Measurements from ENCODE around the gene MED19.
"Not testable (repeated sequence)": the region's sequence is repeated elsewhere in the genome, so short reads cannot be mapped to it uniquely, and the experiment has no call there.

Gene MED19, protein sequence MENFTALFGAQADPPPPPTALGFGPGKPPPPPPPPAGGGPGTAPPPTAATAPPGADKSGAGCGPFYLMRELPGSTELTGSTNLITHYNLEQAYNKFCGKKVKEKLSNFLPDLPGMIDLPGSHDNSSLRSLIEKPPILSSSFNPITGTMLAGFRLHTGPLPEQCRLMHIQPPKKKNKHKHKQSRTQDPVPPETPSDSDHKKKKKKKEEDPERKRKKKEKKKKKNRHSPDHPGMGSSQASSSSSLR

DNA sequence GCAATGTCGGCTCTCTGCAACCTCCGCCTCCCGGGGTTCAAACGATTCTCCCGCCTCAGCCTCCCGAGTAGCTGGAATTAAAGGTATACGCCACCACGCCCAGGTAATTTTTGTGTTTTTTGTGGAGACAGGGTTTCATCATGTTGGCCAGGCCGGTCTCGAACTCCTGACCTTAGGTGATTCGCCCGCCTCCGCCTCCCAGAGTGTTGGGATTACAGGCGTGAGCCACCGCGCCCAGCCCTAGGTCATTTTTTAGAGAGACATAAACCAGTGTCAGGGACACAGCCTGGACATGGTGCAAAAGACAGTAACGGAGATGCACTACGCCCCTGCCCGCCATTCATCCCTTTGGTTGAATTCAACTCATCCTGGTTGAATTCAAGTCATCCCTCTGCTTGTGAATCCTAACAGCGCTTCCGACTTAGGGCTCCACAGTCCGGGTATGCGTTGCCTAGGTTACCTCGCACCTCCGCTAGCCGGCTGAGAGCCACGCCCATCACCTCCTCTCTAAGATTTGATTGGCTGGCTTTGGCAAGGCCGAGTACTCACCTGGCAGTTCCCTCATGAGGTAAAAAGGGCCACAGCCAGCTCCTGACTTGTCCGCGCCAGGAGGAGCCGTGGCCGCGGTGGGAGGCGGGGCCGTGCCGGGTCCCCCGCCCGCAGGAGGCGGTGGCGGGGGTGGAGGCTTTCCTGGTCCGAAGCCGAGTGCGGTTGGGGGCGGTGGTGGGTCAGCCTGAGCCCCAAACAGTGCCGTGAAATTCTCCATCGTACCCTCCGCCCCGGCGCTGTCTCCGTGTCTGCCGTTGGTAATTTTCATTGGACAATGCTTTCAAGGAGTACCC lies at the start of gene MED19:
TSS of gene MED19 (minus strand) at position 802 of the 842 bp plus-strand sequence. CDS start at position 766, 36 bp downstream.
- peak; percentile 46 to 56 (median 48) for DNase-seq (ENCODE audit: low read depth in 3 of 3)

DNA sequence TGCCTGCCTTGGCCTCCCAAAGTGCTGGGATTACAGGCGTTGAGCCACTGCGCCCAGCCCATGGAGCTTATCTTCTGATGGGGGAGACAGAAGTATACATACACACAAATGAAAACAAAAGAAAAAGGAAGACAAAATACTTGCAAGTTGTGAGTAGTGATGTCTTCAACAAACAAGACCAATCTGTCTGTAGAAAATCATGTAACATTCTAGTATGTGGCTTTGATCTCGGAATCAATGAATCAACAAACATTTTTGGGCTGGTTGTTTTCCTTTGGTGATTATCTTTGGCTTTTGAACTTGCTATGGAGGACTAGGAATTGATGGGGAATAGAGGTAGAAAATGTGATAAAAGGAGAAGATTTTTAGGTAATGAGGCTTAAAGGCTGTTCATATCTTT lies 46.2 kb upstream of the MED19 start:
- DNase-seq (ENCODE audit: low read depth in 3 of 3), result no peak

DNA sequence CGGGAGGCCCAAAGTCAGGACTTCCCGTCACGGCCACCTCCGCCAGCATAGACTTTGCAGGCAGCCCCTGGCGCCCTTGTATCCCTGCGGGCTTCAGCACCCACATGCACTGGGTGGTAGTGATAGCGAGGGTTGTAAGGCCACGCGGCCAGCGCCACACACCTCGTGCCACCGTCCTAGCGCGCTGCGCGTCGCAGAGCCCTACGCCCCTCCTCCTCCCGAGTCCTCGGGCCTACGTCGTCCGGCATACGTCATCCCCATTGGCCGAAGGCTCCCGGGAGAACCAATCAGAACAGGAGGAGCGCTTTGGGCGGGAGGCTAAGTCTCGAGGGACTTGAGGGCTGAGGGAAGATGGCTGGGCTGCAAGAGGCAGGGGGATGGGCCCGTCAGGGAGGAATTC lies 40.9 kb upstream of the MED19 start:
- no peak for DNase-seq (ENCODE audit: low read depth in 3 of 3)

DNA sequence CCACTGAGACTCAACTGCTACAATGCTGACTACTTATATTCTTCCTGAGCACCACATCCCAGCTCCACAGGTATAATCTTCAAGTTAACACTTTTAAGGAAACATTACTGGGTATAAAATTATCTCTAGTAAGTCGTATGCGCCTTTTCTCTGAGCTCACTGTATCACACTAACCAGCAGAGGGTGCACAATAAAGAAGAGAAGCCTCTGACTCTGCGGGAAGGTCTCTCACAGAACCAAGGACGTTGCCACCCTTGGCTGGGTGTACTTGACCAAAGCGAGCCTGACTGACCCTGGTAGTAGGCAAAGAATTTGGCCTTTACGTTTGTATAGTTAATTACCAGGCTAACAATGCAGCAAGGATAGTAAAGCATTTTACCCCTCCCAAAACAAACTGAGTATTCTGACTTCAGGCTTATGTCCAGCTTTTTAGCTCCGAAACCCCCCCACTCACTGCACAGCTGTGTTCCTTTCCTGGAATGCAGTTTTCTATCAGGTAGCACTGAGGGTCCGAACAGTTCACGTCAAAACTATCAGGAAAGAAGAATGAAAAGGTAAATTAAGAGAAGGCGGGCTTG lies 39.8 kb upstream of the MED19 start, which contains the start of gene BTBD18:
TSS of gene BTBD18 (minus strand) at position 144 of the 578 bp plus-strand sequence. CDS start 631 bp downstream, outside the sequence.
- no peak for DNase-seq (ENCODE audit: low read depth in 3 of 3)

DNA sequence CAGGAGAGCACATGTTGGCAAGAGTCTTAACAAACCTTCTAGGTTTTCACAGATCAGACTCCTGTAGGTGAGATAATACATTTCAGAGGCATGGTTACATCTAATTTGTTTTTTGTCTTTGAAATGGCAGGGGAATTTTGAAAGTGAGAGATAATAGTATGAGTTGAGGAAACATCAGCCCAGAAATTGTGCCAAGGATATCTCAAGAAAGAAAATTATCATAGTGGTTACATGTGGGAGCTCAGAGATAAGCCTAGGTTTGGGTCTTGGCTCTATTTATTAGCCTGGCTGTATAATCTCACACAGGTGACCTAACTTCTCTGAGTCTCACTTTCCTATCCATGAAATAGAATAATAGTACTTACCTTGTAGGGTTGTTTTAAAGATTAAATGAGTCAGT lies 39.2 kb upstream of the MED19 start:
- DNase-seq (ENCODE audit: low read depth in 3 of 3), result no peak

DNA sequence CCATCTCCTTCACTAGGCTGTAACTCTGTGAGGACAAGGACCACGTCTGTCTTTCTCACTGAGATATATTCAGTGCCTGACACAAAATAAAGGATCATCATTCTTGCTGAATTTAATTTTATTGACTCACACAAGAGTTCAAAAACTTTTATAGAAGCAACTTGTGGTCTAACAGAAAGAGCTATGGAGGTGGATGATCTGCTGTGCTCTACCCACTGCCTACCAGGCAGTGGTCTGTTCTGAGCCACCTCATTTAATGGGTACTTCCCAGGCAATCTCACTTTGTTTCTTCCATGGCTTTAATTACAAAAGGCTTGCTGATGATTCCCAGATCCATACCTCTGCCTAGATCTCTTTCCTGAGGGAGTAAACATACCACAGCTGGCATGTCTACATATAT lies 34.9 kb upstream of the MED19 start:
- no peak for DNase-seq (ENCODE audit: low read depth in 3 of 3)

DNA sequence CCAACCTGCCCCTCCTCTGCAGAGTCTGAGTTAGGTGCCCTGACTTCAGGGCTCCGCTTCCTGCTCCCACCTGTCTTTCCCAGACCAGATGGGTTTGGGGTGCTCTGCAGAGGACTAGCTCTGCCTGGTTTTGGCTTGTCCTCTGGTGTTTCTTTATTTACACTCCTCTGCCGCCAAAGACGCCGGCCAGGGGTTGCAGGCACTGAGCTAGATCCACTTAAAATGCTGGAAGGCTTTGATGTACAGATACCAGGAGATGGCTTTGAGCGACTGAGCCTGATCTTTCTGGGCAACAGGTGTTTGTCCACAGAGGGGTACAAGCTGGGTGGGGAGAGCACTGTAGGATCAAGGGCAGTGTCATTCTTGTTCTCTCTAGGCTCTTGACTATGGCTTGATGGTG lies 33.2 kb upstream of the MED19 start:
- no peak for DNase-seq (ENCODE audit: low read depth in 3 of 3)

DNA sequence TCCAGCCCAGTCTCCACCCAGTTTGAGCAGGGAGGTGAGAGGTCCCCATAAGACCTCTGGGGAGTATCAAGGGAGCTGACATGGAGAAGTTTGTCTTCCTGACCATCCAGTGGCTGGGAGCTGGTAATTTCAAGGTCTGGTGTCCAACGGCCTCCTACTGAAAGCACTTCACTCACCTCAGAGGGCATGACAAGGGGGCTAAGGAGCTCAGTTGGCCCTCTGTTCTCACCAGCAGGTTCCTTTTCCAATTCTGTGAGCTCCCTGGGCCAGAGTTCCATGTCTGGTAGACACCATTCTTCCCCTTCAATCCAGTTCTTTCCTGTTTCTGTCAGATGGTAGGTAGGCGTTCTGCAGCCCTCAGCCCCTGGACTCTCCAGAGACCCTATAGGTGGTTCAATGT lies 32.3 kb upstream of the MED19 start:
- DNase-seq (ENCODE audit: low read depth in 3 of 3), result no peak

DNA sequence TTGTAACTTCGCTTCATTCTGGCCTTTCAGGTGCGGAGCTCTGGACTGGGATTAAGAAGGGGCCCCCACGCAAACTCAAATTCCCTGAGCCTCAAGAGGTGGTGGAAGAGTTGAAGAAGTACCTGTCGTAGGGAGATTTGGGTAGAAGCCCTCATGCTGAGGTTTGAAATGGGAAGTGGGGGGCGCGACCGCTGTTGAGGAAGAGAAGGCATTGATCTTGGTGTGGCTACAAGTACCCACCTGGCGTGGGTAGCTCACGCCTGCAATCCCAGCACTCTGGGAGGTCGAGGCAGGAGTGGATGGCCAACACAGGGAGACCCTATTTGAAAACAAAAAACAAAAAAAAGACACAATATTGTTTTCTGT lies 30.1 kb upstream of the MED19 start:
- peak in 1 of 3 experiments; percentile 19 for DNase-seq (ENCODE audit: low read depth in 3 of 3)

DNA sequence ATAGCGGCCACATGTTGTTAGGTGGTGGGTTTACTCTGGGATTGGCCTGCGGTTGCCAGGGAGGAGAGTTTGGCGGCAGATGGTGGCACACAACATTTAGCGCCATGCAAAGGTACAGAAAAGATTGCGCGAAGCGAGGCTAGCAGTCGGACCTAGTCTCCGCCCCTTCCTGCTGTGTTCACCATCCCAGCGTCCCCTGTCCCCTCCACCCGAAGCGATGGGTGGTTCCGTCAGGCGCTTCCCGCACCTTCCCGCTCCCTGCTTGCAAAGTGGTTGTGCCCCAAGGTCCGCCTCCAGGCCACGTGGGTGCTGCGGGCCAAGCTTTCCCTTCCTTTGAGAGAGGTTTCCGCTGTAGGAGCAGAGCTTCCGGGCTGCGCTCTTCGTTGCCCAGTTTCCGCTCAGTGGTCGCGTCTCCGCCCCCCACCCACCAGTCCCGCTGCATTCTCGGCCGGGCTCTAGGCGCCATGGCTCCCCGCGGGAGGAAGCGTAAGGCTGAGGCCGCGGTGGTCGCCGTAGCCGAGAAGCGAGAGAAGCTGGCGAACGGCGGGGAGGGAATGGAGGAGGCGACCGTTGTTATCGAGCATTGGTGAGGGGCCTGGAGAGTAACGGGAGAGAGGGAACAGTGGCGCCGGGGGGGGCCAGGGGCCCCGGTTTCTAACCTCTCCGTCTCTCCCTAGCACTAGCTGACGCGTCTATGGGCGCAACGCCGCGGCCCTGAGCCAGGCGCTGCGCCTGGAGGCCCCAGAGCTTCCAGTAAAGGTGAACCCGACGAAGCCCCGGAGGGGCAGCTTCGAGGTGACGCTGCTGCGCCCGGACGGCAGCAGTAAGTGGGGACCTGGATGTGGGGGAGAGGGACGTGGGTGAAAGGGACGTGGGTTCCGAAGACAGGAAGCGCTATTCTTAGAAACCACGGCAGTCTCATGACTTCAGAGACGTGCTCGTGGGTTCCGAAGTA lies 29.4 kb upstream of the MED19 start, which contains the start of gene SELENOH:
TSS of gene SELENOH (plus strand) at position 360 of the 955 bp plus-strand sequence. CDS start at position 465, 105 bp downstream.
- DNase-seq (ENCODE audit: low read depth in 3 of 3), result peak; percentile 83 to 89 (median 86)

DNA sequence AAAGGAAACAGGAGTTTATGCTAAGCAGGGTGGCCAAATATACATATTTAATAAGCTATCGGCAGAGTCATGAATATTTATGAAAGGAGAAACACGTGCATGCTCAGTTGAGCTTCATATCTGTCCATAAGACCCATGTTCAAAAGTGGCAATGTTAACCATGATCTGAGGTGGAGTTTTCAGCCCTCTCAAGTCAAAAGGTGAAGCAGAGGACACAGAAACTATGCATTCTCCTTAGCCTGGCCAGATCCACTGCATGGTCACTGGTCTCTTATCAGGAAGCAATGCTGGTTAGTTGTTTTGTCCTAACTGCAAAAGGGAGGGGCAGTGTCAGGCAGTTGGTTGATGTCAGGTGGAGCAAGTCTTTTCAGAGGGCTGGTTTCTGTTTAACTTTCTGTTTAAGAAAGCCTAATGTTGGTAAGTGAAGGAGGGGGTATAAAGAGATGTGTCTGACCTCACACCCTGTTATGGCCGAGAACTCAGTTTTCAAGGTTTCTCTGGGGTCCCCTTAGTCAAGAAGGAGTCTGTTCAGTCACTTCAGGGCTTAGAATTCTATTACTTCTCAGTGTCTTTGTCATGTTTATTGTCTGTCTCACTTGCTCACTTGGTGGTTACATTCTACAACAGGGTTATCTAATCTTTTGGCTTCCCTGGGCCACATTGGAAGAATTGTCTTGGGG lies 23.7 kb upstream of the MED19 start:
- no peak for DNase-seq (ENCODE audit: low read depth in 3 of 3)

DNA sequence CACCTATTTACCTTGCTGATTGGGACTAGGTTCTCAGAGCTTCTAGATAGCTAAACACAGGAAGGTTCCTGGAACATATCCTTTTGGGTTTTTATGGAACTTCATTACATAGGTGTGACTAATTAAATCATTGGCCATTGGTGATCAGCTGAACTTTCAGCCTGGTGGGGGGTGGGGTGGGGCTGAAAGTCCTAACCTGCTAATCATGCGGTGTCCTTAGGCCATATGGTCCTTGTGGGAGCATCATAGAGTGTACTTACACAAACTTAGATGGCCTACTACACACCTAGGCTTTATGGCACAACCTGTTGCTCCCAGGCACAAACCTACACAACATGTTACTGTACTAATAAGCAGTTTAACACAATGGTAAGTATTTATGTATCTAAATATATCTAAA lies 20.6 kb upstream of the MED19 start:
- DNase-seq (ENCODE audit: low read depth in 3 of 3), result no peak

DNA sequence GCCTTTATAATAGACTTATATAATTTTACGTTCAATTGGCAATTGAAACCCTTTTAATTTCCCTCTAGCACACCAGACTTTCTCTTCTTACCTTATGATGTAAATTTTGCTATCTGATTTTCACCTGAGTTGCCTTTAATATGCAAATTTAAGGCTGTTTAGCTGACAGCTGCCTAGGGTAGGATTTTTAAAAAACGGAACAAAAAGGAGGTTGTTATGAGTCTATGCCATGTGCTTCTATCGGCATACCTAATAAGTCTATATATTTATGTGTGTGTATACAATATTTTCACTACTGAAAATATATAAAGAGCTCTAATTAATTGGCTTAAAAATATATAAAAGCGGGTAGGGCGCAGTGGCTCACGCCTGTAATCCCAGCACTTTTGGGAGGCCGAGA lies 17.5 kb upstream of the MED19 start:
- no peak for DNase-seq (ENCODE audit: low read depth in 3 of 3)

DNA sequence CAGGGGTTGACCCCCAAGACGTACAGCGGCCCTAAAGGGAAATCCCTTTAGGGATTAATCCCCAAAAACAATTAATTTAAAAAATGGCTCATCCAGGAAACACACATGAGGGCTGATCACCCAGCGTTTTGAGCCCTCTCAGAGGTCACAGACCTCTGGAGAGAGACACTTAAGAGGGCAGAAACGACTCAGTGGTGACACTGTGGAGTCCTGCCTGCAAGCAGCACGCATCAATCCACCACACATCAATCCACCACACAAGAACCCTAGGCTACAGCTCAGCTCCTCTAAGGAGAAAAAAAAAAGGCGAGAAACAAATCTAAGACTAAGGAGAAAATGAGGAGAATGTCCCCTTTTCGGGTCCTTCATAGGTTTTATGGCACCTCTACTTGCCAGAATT lies 16.8 kb upstream of the MED19 start:
- no peak for DNase-seq (ENCODE audit: low read depth in 3 of 3)

DNA sequence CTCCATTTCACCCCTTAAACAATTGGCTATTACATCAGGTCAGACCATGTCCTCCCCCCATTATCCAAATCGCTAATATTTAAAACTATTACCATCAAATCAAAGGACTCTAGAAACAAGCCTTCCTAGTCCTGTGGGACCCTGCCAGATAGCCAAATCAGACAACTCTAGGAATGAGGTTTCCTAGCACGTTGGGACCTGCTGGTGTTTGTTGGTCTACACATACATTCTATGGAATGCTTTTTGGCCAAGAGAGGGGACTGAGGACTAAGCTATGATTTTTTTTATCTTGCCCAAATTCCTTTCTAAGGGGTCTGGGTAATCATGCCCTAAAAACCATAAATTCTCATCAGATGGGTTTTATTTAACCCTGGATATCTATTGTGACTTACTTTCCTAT lies 15.2 kb upstream of the MED19 start:
- no peak for DNase-seq (ENCODE audit: low read depth in 3 of 3)

DNA sequence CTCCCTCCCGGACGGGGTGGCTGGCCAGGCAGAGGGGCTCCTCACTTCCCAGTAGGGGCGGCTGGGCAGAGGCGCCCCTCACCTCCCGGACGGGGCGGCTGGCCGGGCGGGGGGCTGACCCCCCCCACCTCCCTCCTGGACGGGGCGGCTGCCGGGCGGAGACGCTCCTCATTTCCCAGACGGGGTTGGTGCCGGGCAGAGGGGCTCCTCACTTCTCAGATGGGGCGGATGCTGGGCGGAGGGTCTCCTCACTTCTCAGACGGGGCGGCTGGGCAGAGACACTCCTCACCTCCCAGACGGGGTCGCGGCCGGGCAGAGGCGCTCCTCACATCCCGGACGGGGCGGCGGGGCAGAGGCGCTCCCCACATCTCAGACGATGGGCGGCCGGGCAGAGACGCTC lies 4.7 kb upstream of the MED19 start:
- DNase-seq (ENCODE audit: low read depth in 3 of 3), result not testable (repeated sequence)

DNA sequence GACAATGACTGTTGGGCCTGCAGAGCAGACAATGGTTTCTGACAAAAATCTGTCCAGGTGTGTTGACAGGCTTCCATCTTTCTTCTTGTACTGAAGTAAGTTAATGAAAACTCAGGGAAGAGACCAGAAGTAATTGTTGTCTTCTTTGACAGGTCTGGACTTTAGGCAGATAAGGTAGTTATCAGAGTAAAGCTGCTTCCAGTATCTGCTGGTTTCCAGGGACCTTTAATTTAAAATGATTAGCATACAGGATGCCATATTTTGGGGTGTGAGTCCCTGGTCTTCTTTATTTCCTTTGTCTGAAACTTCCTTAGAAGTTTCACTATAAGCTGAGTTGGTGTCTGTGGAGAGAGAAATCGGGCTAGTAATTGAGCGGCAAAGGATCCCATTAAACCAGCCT lies 1.8 kb upstream of the MED19 start:
- DNase-seq (ENCODE audit: low read depth in 3 of 3), result no peak

DNA sequence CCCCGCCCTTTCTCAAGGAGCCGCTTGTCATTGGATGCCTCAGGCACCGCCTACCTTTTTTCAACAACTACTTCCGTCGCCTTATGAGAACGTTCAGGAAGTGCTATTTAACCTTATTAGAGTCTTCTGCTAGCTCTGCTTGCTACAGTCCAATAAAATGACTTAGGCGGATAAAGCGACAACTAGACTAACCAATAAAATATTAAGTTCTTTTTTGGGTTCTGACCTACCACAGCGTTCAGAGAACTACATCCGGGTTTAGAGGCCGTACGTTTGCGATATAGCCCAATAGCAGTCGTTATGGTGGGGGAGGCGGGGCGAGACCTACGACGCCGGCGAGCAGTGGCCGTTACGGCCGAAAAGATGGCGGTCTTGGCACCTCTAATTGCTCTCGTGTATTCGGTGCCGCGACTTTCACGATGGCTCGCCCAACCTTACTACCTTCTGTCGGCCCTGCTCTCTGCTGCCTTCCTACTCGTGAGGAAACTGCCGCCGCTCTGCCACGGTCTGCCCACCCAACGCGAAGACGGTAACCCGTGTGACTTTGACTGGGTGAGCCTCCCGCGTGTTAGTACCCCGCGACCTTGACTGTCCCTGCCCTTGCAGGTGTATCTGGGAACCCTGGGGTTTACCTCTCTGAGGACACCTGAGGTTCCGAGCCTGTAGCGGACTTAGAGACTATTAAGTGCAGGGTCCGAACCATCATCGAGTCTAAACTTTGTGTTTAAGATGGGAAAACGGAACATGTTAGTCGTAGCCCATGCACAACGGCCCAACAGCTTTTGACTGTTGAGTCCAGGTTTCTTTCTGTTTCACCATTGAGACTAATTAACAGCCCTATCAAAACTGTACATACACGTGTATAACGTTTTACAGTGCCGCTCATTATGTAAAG lies 488 bp upstream of the MED19 start, which contains the start of gene TMX2:
TSS of gene TMX2 (plus strand) at position 338 of the 895 bp plus-strand sequence. CDS start at position 364, 26 bp downstream.
- DNase-seq (ENCODE audit: low read depth in 3 of 3), result peak; percentile 69 to 79 (median 75)

DNA sequence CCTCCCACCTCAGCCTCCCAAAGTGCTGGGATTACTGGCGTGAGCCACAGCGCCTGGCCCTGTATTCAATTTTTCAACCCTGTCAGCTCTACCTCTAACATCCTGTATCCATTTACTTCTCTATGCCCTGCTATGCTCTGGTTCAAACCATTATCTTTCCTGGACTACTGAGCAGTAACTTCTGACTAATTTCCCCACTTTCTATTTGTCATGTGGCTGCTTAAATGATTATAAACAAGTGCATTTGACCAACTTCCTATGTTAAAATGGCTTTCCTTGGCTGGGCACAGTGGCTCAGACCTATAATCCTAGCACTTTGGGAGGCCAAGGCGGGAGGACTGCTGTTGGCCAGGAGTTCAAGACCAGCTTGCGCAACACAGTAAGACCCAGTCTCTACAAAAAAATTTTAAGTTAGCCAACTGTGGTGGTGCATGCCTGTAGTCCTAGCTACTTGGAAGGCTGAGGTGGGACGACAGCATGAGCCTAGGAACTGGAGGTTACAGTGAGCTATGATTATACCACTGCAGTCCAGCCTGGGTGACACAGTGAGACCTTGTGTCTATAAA lies 2.1 kb downstream of the MED19 start:
- no peak for DNase-seq (ENCODE audit: low read depth in 3 of 3)
